ENCODE results near the gene OR4K15.
"Not testable (repeated sequence)": the region's sequence is repeated elsewhere in the genome, so short reads cannot be mapped to it uniquely, and the experiment has no call there.

OR4K15 gene

GRCh38 chr14:19975291-19975690 is at the start of gene OR4K15:
Gene OR4K15, plus strand, starts transcription at chr14:19975591. Its CDS starts 0 bp downstream, at chr14:19975591.
- DNase-seq: no peak

GRCh38 chr14:19930617-19931016 is 44.8 kb upstream of the OR4K15 start, which contains the start of gene OR4K1:
Gene OR4K1, plus strand, starts transcription at chr14:19930917. Its CDS starts 4,750 bp downstream, at chr14:19935667.
- DNase-seq: no peak

GRCh38 chr14:19941668-19942067 is 33.7 kb upstream of the OR4K15 start:
- no peak for DNase-seq

GRCh38 chr14:19947413-19948090 is 27.8 kb upstream of the OR4K15 start:
- DNase-seq: no peak

- no peak for DNase-seq
Measured at GRCh38 chr14:19949218-19949617, 26.2 kb upstream of the OR4K15 start.

GRCh38 chr14:19969735-19970134 is 5.7 kb upstream of the OR4K15 start:
- DNase-seq: not testable (repeated sequence)

GRCh38 chr14:19974844-19975243 is 547 bp upstream of the OR4K15 start:
- DNase-seq: no peak

- no peak for DNase-seq
Measured at GRCh38 chr14:19993438-19993837, 18.0 kb downstream of the OR4K15 start.

- DNase-seq: no peak
Measured at GRCh38 chr14:20001863-20002262, 26.5 kb downstream of the OR4K15 start, which contains the start of gene OR4Q2. Gene OR4Q2, plus strand, starts transcription at chr14:20002163.

- DNase-seq: no peak
Measured at GRCh38 chr14:20002319-20002718, 26.9 kb downstream of the OR4K15 start.

GRCh38 chr14:20008156-20008555 is 32.8 kb downstream of the OR4K15 start:
- no peak for DNase-seq

- DNase-seq: no peak
Measured at GRCh38 chr14:20019257-20019865, 44.0 kb downstream of the OR4K15 start, which contains the start of gene OR4K14. Gene OR4K14, minus strand, starts transcription at chr14:20019307. Its CDS starts 4,114 bp downstream, at chr14:20015193.

All from NCI-H1417 treated with DMSO at 0.1 percent for 48 hours (cell line).